Stimulated activated CD8-positive, alpha-beta memory T cell treated with anti-CD3 and anti-CD28 coated beads, Interleukin-12 subunit alpha, Interleukin-12 subunit beta, amount 100 ng/mL, for 24 hours (primary cell): ENCODE measurements around the gene CAPSL.
"Not testable (repeated sequence)": the region's sequence is repeated elsewhere in the genome, so short reads cannot be mapped to it uniquely, and the experiment has no call there.

Source experiments
- DNase-seq: peaks from one replicate; pipeline ENCODE4 v3.0.0-alpha.2; 2020; ENCODE audit errors: extremely low read depth

Gene CAPSL

GRCh38 chr5:35938568-35939227, at the start of gene CAPSL:
TSS of gene CAPSL (minus strand) at chr5:35938622. CDS start at chr5:35921120, 17,502 bp downstream.
- DNase-seq: no peak

- DNase-seq: no peak
Measured at GRCh38 chr5:35987776-35988175, 49.4 kb upstream of the CAPSL start.

DNA sequence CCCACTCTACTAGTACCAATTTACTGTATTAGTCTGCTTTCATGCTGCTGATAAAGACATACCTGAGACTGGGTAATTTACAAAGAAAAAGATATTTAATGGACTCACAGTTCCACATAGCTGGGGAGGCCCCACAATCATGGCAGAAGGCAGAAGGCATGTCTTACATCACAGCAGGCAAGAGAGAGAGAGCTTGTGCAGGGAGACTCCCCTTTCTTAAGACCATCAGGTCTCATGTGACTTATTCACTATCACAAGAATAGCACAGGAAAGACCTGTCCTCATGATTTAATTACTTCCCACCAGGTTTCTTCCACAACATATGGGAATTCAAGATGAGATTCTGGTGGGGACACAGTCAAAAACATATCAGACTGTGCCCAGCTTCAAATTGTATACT, 41.3 kb upstream of the CAPSL start:
- no peak for DNase-seq

- not testable (repeated sequence) for DNase-seq
Measured at GRCh38 chr5:35976859-35977258, 38.4 kb upstream of the CAPSL start.

GRCh38 chr5:35974570-35974969, 36.1 kb upstream of the CAPSL start:
- DNase-seq: no peak

DNA sequence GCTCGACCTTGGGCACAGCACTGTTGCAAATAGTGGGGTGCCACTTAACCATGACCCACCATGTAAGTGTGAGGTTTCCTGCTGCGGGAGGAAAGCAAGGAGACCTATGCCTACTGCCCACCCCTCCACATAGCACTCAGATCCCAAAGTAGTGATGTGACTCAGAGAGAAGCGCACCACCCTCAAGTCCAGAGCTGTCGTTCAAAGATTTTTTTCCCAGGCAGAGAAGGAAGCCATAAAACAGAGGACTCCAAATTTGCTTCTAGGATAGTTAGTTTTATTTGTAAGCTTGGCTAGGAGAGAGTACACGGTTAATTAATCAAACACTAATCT, 33.4 kb upstream of the CAPSL start:
- no peak for DNase-seq

DNA sequence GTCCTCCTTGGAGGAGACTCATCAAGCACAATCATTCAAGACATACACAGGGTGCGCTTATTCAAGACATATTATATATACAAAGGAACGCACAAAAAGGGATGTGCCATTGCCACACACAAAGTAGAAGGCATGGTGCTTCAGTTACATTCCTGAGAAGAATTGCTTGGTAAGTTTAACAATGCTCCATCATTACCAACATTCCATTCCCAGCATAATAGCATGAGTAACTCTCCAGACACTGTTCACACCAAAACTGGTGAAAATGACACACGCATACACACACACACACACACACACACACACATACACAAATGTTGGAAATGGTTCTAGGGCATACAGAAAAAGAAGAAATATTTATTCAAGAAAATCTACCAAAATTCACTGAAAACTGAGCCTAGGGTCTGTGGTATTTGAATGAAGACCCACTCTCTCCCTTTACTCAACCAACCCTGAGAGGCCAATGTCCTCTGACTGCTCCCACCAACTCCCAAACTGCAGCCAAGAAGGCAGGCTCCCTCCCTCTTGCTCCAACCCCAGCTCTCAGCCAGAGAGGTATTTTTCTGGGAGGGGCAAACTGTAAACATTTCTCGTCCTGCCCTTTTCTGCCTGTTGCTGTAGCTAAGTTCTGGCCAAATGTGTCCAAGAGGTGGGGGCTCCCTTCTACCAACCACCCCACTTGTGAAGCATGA, 32.9 kb upstream of the CAPSL start:
- no peak for DNase-seq

DNA sequence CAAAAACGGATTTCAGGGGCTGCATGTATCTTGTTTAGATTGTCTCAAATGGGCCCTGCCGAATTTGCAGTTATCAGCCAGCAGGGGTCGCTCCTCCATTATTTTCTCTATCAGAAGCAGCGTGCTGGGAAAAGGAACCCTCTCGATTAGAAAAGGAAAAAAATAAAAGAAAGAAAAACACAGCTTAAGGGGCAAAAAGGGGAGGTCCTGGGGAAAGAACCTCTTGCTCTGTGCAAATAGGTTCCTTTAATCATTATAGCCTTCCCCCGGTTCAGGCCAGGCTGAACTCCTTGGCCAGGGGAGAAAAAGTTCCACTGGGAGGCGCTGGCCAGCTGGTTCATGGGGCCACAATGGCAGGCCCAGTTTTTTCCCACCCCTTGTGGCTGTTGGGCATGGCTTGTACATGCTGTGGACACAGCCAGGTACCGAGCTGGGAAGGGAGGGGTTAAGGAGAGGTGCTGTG, 25.0 kb upstream of the CAPSL start:
- DNase-seq: no peak

- no peak for DNase-seq
Measured at GRCh38 chr5:35960328-35960727, 21.9 kb upstream of the CAPSL start.

- DNase-seq: no peak
Measured at GRCh38 chr5:35956429-35956828, 18.0 kb upstream of the CAPSL start.

DNA sequence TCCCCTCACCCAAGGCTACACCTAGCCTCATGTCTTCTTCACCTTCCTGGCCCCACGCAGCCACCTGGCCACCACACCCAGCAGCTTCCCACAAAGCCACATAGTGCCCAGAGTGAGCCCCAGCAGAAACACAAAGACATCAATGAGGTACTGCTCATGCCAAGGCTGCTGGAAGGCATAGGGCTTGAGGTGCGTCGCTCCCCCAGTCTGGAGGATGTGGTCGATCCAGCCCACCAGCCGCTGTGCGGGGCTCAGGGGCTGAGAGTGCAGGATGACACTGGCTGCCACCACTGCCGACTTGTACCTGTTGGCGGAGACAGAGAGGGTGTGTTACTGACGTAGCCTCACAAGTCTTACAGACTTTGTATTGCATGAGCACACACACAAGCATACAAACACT, 15.8 kb upstream of the CAPSL start:
- no peak for DNase-seq

GRCh38 chr5:35947085-35947484, 8.7 kb upstream of the CAPSL start:
- no peak for DNase-seq

DNA sequence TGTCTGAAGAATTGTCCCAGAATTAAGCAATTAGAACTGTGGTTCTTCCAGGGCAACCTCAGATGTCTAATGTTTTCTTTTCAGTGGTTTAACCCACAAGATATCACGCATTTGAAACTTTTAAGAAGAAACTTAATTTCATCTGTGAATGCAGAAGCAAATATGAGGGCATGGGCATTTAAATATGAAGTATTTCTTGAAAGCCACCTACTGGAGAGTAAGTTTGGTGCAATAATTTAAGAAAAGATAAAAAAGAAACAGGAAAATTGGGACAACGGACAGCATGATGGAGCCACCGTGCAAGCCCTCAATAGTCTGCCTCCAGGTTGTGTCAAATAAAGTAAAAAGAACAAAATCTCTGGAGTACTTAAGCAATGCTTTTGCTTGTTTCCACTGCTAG, 1.2 kb upstream of the CAPSL start:
- no peak for DNase-seq

DNA sequence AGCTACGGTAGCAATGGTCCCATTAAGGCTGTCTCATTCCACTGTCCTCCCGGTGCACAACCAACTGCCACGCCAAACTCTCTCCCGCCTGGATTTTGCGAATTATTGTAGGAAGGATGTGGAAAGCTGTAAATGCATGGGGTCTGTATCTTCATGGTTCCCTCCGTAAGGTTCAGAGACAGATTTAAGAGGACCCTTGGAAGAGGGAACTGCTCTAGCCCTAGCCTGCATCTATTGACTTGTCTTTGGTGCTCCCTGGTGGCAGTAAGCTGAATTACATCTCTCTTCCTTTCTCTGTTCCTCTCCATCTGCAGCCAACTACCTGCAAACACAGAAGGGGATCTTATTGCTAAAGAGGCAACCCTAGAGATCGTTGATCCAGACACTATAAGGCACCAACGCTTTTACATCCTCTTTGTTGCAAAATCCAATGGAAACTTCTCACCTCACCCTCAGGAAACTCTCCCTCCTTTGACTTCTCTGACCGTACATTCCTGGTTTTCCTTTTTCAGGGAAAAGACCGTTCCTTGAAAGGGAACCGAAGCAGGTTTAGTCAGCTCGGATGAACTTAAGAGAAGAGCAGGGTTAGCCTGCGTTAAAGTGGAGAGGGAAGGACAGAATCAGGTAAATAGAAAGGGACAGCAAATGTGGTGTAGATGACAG, 11.9 kb downstream of the CAPSL start:
- no peak for DNase-seq

DNA sequence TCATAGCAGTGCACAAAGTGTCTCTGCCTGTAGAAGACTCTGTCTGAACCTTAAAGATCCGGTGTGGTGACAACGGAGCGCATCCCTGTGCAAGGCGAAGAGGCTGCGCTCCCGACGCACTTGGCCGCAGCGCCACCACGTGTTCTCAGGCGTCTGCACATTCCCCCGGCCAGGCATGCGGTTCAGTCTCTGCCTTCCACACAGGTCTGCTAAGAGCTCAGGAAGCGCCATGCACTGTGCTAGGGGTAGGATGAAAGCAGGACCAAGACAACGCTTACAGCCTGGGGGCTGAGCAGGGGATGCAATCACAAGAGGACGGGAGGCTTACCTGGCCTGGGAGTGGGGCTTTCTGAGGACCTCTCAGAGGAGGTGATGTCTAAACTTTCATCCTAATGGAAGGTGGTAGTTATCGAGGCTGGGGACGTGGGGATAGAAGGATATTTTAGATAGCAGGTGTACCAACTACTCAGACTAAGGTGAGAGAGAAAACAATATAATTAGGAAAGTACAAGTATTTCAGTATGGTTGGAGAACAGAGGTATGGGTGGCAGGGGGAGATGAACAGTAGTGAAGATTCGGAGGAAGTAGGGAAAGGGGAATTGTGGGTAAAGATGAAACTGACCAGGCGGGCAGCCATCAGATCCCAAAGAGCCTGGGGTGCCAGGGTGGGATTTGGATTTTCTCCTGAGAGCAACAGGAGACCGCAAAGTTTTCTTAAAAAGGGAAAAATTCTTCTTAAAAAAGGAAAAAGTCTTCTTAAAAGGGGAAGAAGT, 13.3 kb downstream of the CAPSL start:
- peak; percentile 61 for DNase-seq

GRCh38 chr5:35924122-35924949, 14.1 kb downstream of the CAPSL start:
- DNase-seq: no peak

GRCh38 chr5:35922468-35922867, 16.0 kb downstream of the CAPSL start:
- no peak for DNase-seq

GRCh38 chr5:35921930-35922329, 16.5 kb downstream of the CAPSL start:
- no peak for DNase-seq

- no peak for DNase-seq
Measured at GRCh38 chr5:35920890-35921289, 17.5 kb downstream of the CAPSL start.

GRCh38 chr5:35919191-35919590, 19.2 kb downstream of the CAPSL start:
- DNase-seq: no peak

- DNase-seq: no peak
Measured at GRCh38 chr5:35908814-35909213, 29.6 kb downstream of the CAPSL start.
